K562 (cell line): Measurements from ENCODE around the gene MLX. TPM values are rescaled to one million over a fixed set of nuclear protein-coding genes. Genes with fewer than 3 reads are reported as not detected.
A peak's percentile ranks its signal among the peaks of the same experiment; 100 is the strongest.

ENCODE experiments used
- ADNP ChIP-seq: fragments of 200-800 bp; sonication (Bioruptor generic); IDR thresholded peaks from 2 replicates; pipeline ENCODE4 v1.6.1; 2016; ENCODE audit warnings: missing genetic modification characterization, missing compliant biosample characterization
- ATF1 ChIP-seq, 2 experiments: fragments of 450-650 bp in 1 of 2; IDR thresholded peaks; 2 replicates each; pipeline ENCODE4 v1.6.1; 2016; ENCODE audit warnings: missing compliant biosample characterization in 1 of 2, missing genetic modification characterization in 1 of 2
- ATF4 ChIP-seq: fragments of 450-650 bp; formaldehyde crosslinking; IDR thresholded peaks from 2 replicates; pipeline ENCODE4 v1.4.0; 2022; ENCODE audit warnings: mild to moderate bottlenecking, moderate library complexity
- CHD1 ChIP-seq: fragments of 200-600 bp; sonication (generic); IDR thresholded peaks from one replicate; pipeline ENCODE4 v1.6.1; 2012; ENCODE audit warnings: mild to moderate bottlenecking, moderate library complexity, low read length, inconsistent platforms
- DLX4 ChIP-seq: fragments of 250-450 bp; sonication (Bioruptor Pico); IDR thresholded peaks from 2 replicates; pipeline ENCODE4 v1.6.1; 2021; ENCODE audit warnings: mild to moderate bottlenecking
- HNRNPLL ChIP-seq: fragments of 200-400 bp; formaldehyde crosslinking; IDR thresholded peaks from 2 replicates; pipeline ENCODE4 v1.6.1; 2017; ENCODE audit warnings: low read length, low read depth, mild to moderate bottlenecking; ENCODE audit not compliant: poor library complexity, severe bottlenecking
- KDM1A ChIP-seq, 2 experiments: fragments of 450-650 bp; IDR thresholded peaks; 2 replicates each; pipeline ENCODE4 v1.6.1; 2016; ENCODE audit warnings: mild to moderate bottlenecking in 2 of 2
- KLF10 ChIP-seq: fragments of 250-450 bp; sonication (Bioruptor Pico); IDR thresholded peaks from 2 replicates; pipeline ENCODE4 v1.6.1; 2021; ENCODE audit warnings: matching md5 sums
- LARP7 ChIP-seq: fragments of 450-650 bp; IDR thresholded peaks from 2 replicates; pipeline ENCODE4 v1.6.1; 2016
- LEF1 ChIP-seq: fragments of 450-650 bp; IDR thresholded peaks from 2 replicates; pipeline ENCODE4 v1.6.1; 2016; ENCODE audit warnings: mild to moderate bottlenecking
- MECOM ChIP-seq: fragments of 250-450 bp; sonication (Bioruptor Pico); IDR thresholded peaks from 2 replicates; pipeline ENCODE4 v1.8.0; 2022; ENCODE audit warnings: inconsistent platforms
- NCOA4 ChIP-seq: fragments of 450-650 bp; IDR thresholded peaks from 2 replicates; pipeline ENCODE4 v1.6.1; 2018; ENCODE audit warnings: mild to moderate bottlenecking; ENCODE audit not compliant: partially characterized antibody
- PCBP1 ChIP-seq: fragments of 200-400 bp; formaldehyde crosslinking; IDR thresholded peaks from 2 replicates; pipeline ENCODE4 v1.6.1; 2018; ENCODE audit warnings: mild to moderate bottlenecking, low read depth, low read length; ENCODE audit not compliant: poor library complexity, severe bottlenecking
- POLR2H ChIP-seq: IDR thresholded peaks from 2 replicates; pipeline ENCODE4 v1.6.1; 2016; ENCODE audit warnings: missing genetic modification characterization, low read depth, mild to moderate bottlenecking, control low read depth, missing compliant biosample characterization, moderate library complexity
- RBBP5 ChIP-seq: fragments of 200-600 bp; sonication (generic); IDR thresholded peaks from 2 replicates; pipeline ENCODE4 v1.6.1; 2012; ENCODE audit warnings: borderline replicate concordance, mild to moderate bottlenecking, low read length, control low read depth, inconsistent platforms; ENCODE audit not compliant: insufficient read depth, poor library complexity, severe bottlenecking
- RBM14 ChIP-seq: fragments of 200-400 bp; formaldehyde crosslinking; IDR thresholded peaks from 2 replicates; pipeline ENCODE4 v1.6.1; 2018; ENCODE audit warnings: low read depth, mild to moderate bottlenecking, low read length, moderate library complexity, borderline replicate concordance; ENCODE audit not compliant: insufficient read depth
- RBM25 ChIP-seq: fragments of 200-400 bp; formaldehyde crosslinking; IDR thresholded peaks from 2 replicates; pipeline ENCODE4 v1.6.1; 2018; ENCODE audit warnings: low read length, low read depth, moderate library complexity; ENCODE audit not compliant: severe bottlenecking
- RFX7 ChIP-seq: fragments of 250-450 bp; sonication (Bioruptor Pico); IDR thresholded peaks from 2 replicates; pipeline ENCODE4 v1.5.1; 2021; ENCODE audit warnings: mild to moderate bottlenecking
- YBX1 ChIP-seq: fragments of 450-650 bp; IDR thresholded peaks from 2 replicates; pipeline ENCODE4 v1.7.1; 2016; ENCODE audit warnings: mild to moderate bottlenecking
- ZBTB33 ChIP-seq: sonication (generic); formaldehyde crosslinking; IDR thresholded peaks from 2 replicates; pipeline ENCODE4 v1.8.1; 2023; ENCODE audit warnings: mild to moderate bottlenecking, missing genetic modification reagents
- ZNF212 ChIP-seq: fragments of 450-650 bp; formaldehyde crosslinking; IDR thresholded peaks from 2 replicates; pipeline ENCODE4 v1.4.0; 2020; ENCODE audit warnings: mild to moderate bottlenecking
- ZNF280B ChIP-seq: fragments of 250-450 bp; sonication (Bioruptor Pico); IDR thresholded peaks from 2 replicates; pipeline ENCODE4 v1.5.1; 2021; ENCODE audit warnings: mild to moderate bottlenecking
- ZNF398 ChIP-seq: fragments of 250-450 bp; sonication (Bioruptor Pico); IDR thresholded peaks from 2 replicates; pipeline ENCODE4 v1.8.0; 2021; ENCODE audit warnings: moderate library complexity, mild to moderate bottlenecking, inconsistent platforms
- polyA plus RNA-seq, 8 experiments: library from polyadenylated mRNA; depleted of rRNA in 4 of 8; stranded (reverse) in 5 of 8; unstranded in 3 of 8; fragments of >200 nt; fragmentation: Nextera tagmentation in 2 of 8; fragmentation: Illumina TruSeq in 1 of 8; extraction: Ambion mirVana in 2 of 8; extraction: Trizol in 1 of 8; gene quantifications; 2 replicates each; pipeline versions ENCODE4 v1.2.1 to v1.2.3, GENCODE V29; 2011 to 2014; ENCODE audit warnings: inconsistent platforms in 1 of 8, missing spikeins in 1 of 8
- total RNA-seq, 7 experiments: library from RNA; depleted of rRNA in 6 of 7; stranded (reverse); fragments of >200 nt in 6 of 7; fragmentation: Illumina TruSeq in 2 of 7; extraction: Trizol in 2 of 7; gene quantifications; 2 replicates each; pipeline versions ENCODE4 v1.2.1 to v1.2.3, GENCODE V29; 2011 to 2021; ENCODE audit warnings: low replicate concordance in 1 of 7

The MLX gene
- total and polyA plus RNA-seq, 9 of the 15 experiments (the other 6 are each of a cell fraction or from before 2014, with no cell fraction given) = 42.9 to 100 (median 58.9) TPM

- no peak for TF ChIP-seq ATF4 (CRISPR knock-in tag)
- no peak for TF ChIP-seq MECOM
- peak; percentile 42 for TF ChIP-seq ZBTB33 (CRISPR knock-in tag)
- no peak for TF ChIP-seq DLX4 (CRISPR knock-in tag)
- no peak for TF ChIP-seq ZNF398 (CRISPR knock-in tag)
- no peak for TF ChIP-seq RBBP5
- TF ChIP-seq RBM25 = peak; percentile 4
- no peak for TF ChIP-seq ATF1 (CRISPR knock-in tag; IDR thresholded peaks at IDR 0.05)
- peak; percentile 51; the same call in 1 of the 2 replicates for TF ChIP-seq ATF1 (tag; IDR thresholded peaks at IDR 0.05)
- no peak for TF ChIP-seq ZNF212 (CRISPR knock-in tag)
- TF ChIP-seq LEF1 = no peak
- no peak for TF ChIP-seq CHD1
- no peak for TF ChIP-seq RFX7
- TF ChIP-seq NCOA4 = no peak
- peak; percentile 6 to 51; a peak in 2 of 4 replicates for TF ChIP-seq KDM1A (IDR thresholded peaks at IDR 0.05)
- TF ChIP-seq KLF10 (CRISPR knock-in tag) = no peak
- TF ChIP-seq LARP7 = no peak
- no peak for TF ChIP-seq POLR2H (tag)
- no peak for TF ChIP-seq PCBP1
- TF ChIP-seq ZNF280B = no peak
- TF ChIP-seq ADNP = no peak; the same call in 1 of the 2 replicates
- TF ChIP-seq YBX1 = no peak
- TF ChIP-seq HNRNPLL = peak; percentile 97
- TF ChIP-seq RBM14 = no peak
Measured at GRCh38 chr17:42561897-42562387, 5.0 kb upstream of the MLX start, which contains the start of gene COASY (continued).
